ENCODE results near the gene MYO9A.

DNA sequence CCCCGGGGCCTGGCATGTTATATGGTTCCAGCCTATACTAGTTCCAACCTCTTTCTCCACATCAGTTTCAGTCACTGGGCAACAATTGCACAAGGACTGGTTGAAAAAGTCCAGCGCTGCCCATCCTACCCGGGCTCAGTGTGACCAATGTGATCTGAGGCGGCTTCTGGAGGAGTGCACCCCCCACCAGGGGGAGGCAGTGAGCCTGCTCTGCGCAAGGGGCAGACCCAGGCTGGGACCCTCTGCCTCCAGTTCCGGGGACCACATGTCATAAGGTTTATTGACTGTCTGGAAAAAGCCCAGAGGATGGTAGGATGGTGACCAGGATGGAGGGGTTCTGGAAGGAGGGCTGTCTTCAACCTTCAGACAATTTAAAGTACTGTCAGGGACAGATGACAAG, 333.2 kb downstream of the MYO9A start:
- TF ChIP-seq, protein P1, sequence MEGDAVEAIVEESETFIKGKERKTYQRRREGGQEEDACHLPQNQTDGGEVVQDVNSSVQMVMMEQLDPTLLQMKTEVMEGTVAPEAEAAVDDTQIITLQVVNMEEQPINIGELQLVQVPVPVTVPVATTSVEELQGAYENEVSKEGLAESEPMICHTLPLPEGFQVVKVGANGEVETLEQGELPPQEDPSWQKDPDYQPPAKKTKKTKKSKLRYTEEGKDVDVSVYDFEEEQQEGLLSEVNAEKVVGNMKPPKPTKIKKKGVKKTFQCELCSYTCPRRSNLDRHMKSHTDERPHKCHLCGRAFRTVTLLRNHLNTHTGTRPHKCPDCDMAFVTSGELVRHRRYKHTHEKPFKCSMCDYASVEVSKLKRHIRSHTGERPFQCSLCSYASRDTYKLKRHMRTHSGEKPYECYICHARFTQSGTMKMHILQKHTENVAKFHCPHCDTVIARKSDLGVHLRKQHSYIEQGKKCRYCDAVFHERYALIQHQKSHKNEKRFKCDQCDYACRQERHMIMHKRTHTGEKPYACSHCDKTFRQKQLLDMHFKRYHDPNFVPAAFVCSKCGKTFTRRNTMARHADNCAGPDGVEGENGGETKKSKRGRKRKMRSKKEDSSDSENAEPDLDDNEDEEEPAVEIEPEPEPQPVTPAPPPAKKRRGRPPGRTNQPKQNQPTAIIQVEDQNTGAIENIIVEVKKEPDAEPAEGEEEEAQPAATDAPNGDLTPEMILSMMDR (IDR thresholded peaks at IDR 0.05) = peak; percentile 77; the same call in 1 of the 2 replicates
- TF ChIP-seq TCF7L2 (IDR thresholded peaks at IDR 0.05; ENCODE audit: low read depth, low read length) (no peak), POLR2AphosphoS5 (IDR thresholded peaks at IDR 0.05; ENCODE audit: low read depth, low read length) (no peak)

All from Panc1 (cell line).